DMS53 (cell line): ENCODE measurements around the gene TSPAN9.

Experiments
- DNase-seq: peaks from one replicate; lab custom pipeline; 2025; lab: John Stamatoyannopoulos, UW

The TSPAN9 gene

DNA sequence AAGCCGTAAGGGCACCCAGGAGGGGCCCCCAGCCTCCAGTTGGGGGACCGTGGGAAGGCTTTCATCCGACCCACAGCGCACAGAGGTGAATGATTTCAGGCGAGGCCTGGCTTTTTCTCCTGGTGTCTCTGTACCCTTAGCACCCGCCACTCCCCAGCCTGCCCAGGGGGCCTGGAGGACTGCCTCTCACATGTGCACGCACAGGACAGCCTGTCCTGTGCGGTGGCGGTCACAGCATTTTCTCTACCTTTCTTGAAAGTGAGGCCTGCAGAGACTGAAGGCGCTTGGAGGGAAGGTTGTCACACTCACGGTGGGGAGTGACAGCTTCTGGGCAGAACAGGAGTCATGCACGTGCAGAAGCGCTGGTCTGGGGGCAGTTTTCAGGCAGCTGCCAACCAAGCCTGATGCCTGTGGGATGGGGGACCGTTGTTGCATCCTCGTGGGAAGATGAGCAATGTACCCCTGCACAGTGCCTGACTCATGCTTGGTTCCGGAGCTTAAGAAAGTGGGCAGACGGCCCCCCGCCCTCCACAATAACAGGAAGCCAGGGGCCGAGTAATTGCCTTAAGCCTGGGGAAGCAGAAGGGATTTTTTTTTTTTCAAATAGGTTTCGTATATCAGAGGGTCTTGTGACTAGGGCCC, 148.1 kb downstream of the TSPAN9 start:
- no peak for DNase-seq

DNA sequence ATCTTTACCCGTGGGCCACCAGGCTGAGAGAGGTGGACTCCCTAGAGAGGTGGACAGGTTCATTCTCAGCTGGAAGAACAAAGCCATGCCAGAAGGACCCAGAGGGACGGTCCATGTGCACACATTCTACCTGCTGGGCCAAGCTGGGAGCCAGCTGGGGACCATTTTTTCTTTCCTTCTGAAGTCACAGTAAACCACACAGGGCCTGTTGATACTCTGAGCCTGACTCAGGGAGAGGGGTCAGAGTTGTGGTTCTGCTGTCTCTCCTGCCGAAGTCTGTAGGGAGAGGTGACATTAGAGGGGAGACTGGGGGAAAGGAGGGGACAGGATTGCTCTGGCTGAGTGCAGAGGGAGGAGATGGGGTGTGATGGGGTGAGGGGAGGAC, 148.6 kb downstream of the TSPAN9 start:
- no peak for DNase-seq

DNA sequence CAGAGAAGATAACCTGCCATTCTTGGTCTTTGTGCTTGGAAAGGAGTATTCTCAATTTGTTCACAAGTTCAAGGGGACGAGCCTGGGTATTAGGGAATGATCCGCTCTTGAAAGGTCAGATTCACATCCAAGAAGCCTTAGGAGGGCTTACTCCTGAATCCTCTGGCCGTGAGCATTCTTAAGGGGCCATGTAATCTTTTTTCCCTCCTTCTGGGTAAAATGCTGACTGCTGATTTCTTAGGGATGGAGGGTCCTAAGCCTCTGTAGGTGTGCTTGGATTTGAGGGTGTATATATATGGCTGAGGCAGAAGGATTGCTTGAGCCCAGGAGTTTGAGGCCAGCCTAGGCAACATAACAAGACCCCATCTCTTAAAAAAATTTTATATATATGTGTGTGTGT, 149.1 kb downstream of the TSPAN9 start:
- no peak for DNase-seq

DNA sequence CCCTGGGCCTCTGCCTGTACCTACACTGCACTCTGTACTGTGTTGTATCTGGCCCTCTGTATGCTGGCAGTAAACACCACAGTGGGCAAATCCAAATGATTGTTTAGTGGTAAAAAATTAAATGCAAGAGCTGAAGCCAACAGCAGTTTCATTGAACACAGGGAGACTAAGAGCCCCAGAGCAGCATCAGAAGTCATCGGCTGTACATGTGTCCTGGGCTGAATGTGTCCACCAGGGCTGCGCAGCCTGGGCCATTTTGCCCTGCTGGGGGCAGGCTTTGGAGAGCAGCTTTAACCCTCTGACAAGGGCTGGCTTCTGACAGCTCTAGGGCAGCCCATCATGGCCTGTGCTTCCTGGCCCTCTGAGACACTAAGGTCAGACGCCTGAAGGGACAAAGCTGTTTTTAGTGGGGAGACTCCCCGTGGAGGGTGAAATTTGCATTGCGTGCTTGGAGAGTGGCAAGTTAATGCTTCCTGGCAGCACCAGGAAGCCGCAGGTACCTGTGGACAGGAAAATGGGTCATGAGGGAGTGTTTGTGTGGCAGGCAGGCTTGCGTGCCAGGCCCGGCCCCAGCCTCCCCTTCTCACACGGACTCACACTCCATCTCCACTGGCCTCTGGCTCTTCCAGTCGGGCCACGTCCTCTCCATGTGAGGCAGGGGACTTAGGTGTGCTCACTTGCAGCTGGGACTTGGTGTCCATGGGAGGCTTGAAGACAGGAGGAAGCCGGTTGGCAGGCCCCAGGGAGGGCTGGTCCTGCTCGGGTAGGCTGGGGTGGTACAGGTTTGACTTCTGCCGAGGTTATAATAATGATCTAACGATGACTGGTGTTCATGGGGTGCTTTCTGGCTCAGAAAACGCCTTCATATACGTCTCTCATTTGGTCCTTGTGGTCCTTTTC, 150.1 kb downstream of the TSPAN9 start:
- no peak for DNase-seq

DNA sequence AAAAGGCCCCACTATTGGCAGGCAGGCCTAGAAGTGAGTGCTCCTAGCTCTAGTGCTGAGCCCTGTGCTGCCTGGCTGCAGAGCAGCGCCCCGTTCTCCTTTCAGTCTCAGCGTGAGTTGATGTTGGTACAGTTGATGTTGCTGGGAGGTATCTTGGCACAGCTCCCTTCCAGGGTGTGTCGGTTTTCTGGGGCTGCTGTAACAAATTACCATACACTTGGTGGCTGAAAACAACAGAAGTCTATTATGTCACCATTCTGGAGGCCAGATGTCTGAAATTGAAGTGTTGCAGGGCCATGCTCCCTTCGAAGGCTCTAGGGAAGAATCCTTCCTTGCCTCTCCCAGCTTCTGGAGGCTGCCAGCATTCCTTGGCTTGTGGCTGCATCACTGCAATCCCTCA, 151.4 kb downstream of the TSPAN9 start:
- no peak for DNase-seq

DNA sequence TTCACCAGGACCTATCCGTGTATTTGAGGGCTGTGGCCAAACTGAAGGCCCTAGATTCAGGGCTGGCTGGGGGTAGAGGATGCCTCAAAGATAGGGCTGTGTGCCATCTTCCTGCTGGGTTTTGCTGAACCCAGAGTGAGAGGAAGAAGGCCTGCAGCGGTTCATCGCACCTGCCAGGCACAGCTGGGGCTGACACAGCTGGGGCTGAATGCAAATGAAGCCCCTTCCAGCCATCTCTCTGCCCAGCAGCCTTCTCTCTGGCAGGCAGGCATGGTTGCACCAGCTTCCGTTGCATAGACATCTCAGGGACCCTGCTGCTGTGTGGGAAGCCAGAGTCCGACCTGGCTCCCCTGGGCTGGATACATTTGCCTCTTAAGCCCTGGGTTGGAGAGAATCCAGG, 152.4 kb downstream of the TSPAN9 start:
- DNase-seq: no peak

DNA sequence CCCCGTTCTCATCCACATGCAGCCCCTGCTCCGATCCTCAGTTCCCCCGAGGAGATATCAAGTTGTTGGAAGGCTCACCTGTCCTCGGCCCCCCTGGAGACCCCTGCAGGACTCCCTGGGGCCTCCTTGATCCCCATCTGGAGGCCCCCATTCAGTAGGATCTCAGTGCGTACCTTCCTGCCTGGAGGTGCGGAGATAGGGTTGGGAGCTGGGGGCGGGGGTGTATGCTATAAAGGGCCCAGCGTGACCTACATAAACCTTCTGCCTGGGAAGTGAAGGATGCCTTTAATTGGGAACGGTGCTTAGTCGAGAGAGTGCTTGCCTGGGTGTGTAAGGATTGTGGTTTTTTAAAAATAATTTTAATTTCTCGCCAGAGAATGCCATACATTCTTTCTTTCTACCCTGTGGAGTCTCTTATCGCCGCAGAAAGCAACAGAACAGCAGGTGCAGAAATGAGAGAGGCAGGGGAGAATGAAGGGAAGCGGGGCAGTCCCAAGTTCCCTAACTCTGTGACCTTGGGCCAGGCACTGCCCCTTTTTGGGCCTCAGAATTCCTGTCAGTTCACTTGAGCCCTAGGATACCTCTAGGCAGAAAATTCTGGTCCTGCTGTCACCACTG, 153.7 kb downstream of the TSPAN9 start:
- DNase-seq: no peak

DNA sequence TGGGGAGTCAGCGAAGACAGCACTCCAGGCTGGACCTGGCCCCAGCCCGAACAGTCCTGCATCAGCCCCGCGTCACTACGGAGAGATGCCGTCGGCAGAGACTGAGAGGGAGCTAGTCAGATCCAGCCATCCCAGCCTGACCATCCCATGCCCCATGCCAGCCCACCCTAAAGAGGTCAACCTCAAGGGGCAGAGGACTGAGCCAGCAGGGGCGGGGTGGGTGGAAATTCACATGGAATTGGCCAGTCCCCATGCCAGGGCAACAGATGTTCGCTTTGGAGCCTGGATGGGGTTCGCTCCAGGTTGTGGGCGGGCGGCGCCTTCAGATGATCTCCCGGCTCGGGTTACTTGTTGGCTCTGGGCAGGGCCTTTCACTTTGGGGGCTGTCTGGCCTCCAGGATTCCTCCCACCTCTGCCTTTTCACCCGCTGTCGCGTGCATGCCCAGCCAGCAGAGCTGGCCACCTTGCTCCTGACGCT, 154.3 kb downstream of the TSPAN9 start:
- DNase-seq: no peak

DNA sequence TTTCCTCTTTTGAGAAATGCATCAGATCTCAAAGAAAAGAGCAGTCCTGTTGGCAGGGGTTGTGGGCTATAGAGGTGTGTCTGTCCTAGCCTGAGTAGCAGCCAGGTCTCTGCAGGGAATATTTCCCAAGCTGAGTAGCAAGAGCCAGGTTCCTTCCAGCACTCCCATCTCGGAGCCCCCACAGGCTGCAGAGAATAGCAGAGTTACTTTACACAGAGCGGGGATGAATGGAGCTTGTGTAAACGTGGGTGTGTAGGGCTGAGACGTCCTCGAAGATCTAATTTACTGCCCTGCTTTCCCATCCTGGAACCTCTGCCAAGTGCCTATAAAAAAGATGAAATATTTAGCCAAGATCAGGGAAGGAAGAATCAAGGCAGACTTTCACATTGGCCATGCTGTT, 156.6 kb downstream of the TSPAN9 start:
- no peak for DNase-seq

DNA sequence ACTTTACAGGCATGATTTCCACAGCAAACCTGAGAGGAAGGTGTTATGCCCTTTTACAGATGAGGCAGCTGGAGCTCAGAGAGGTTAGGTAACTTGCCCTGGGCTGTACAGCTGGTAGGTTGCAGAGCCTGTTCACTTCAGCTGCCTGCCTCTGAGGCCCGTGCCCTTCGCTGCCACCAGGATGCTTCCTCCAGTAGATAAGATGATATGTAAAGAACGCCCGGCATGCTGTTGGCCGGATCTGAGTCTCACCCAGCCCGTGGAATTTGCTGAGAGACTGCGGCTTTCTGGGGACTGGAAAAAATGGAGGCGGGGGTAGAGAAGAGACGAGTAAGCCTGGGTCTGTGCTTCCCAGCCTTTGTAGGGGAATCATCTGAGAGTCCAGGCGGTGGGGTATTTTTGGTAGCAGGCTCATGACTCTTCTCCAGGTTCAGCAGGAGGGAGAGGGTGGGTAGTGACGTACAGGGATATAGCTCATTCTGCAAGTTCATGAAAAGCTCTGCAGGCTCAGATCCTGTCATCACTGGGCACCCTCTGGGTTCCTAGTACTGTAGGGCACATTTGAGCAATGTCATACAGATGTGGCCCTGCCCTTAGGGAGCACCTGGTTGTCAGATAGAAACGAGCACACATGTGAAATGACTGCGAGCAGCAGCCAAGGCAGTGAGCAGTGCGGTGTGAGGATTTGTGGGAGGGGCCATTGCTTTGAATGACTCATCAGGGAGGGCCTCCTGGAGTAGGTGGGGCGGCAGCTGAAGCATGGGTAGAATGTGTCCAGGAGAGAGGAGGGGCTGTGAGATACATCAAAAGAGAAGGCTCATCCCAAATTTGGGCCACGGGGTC, 159.4 kb downstream of the TSPAN9 start:
- peak; percentile 72 for DNase-seq

DNA sequence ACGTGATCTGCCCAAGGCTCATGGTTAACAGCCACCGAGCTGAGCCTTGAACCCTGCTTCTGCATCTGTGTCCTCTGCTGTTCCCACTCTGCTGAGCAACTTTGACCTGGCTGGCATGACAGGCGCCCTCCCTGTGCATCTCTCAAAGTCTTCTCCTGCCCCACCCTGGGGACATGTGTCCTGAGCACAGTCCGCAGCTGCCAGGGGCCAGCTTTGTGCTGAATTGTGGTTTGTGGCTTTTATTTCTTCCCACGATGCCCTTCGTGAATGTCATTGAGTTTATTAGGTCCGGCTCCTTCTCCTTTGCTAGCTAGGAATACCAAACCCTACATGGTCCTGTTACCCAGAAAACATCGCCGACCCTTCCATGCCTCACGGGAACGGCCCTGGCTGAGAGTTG, 161.0 kb downstream of the TSPAN9 start:
- no peak for DNase-seq

DNA sequence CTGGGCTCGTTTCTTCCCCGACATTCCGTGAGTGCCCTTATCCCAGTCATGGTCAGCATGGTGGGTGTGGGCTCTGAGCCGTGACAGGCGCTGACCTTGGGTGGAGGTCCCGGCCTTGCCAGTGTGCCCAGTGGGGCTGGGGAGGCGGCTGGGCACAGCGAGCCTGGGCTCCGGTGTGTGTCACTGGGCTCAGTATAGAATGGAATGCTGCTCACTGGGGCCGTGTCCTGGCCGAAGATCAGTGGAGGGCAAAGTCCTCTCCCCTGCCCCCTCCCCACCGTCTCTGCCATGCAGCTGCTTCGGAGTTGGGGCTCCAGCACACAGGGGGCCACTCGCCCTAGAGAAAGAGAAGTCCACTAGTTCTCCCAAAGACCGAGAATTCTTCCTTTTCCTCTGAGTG, 164.4 kb downstream of the TSPAN9 start:
- DNase-seq: no peak

DNA sequence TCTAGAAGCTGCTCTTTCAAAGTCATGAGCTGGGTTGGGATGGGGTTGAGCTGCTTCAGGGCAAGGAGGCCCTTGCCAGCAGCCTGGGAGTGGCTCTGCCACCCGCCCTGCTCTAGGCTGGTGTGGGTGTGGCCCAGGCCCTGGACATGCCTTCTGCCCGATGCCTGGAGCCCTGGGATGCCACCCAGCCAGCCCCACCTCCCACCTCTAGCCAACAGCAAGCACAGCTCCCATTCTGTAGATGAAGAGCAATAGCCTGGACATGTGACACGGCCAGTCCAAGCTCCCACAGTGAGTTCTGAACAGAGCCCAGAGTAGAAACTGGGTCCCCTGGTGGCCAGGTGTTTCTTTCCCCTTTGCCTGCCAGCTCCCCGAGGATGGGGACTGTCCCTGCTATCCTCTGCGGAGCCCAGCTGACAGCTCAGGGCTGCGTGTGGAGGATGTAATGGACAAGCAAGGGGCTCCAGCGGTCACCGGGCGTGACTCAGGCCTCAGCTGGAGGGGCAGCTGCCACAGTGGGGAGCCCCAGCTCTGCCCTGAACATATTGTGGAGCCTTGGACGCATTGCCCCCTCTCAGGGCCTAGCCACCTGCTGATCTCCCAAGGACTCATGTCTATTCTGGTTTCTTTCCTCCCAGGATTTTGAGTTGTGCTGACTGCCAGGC, 165.2 kb downstream of the TSPAN9 start:
- DNase-seq: no peak

DNA sequence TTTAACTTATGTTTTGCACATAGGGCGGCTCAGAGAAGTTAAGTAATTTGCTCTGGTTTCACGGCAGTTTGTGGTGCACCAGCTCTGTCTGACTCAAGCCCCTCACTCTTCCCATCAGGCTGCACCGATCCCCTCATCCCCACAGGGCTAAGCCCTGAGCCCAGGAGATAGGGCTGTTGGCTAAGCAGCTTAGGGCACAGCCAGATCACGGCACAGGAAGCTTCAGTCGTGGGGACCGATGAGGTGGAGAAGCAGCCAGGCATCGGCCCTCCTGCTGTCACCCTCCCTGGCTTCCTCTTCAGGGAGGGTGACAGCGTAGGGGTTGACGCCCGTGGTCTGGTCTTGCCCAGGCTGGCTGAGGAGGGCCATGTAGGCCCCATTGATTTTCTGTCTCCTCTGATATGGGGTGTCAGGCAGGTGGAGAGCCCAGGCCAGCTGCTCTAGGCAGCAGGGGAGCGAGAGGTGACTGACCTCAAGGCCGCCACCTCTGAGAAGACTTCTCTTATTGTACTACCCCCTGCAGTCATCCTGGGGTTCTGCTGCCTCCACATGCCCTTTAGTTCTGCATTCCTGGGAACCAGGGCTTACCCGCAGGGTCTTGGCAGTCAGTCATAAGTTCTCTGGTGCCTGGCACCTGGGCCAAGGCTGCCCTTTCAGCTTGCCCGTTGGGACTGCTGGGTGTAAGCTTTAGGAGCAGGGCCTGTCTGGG, 166.4 kb downstream of the TSPAN9 start:
- DNase-seq: no peak

DNA sequence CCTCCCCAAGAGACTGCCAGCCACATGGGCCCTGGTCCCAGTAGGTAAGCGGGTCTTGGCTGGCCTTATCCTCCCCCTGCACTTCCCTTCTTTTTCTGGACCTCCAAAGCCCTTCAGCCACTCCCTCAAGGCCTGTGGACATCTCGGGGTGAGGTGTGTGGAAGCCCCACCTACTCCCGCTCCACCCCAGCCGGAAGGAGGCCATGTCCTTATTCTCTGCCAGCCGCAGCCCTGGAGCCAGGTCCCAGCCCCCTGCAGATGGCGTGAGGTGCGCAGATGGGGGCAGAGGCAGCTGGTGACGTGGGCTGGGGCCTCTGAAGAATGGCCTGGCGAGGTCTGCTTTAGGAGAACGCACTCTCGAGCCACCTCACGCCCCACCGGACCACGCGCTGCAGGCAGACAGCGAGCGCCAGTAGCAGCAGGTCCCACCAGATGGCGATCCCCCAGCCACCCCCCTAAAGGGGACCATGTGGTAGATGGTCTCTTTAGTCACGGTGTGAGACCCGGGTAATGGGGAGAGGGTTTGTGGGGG, 167.1 kb downstream of the TSPAN9 start:
- DNase-seq: no peak

DNA sequence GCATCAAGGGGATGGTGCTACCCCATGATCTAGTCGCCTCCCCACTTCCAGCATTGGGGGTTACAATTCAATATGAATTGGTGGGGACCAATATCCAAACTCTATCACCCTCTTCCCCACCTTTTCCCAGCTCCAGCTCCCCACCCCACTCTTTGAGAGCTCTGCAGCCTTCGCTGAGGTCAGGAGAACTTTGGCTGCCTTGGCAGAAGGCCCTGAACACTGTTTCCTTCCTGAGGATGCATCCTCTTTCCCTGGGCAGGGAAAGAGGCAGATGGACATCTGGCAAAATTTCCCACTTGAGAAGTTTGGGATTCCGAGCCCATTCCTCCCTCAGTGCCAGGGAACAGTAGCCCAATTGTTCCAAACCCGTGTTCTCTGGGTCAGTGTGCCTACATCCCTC, 169.1 kb downstream of the TSPAN9 start:
- no peak for DNase-seq

DNA sequence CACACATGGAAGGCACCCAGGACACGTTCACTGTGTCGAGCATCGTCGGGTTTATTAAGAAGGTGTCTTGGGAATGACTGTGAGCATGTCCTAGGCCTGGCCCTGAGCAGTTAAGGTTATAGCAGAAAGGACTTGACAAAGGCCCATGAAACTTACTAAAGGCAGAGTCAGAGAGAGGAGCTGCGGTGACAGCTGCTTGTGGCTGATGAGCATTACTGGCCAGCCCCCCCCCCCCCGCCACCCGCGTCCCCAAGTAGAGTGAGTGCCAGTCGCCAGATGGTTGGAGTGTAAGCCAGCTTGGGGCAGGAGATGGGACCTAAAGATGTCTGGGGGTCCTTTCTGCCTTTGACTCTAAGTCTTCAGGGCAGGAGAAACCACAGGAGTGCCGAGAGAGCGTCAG, 169.9 kb downstream of the TSPAN9 start:
- DNase-seq: no peak

DNA sequence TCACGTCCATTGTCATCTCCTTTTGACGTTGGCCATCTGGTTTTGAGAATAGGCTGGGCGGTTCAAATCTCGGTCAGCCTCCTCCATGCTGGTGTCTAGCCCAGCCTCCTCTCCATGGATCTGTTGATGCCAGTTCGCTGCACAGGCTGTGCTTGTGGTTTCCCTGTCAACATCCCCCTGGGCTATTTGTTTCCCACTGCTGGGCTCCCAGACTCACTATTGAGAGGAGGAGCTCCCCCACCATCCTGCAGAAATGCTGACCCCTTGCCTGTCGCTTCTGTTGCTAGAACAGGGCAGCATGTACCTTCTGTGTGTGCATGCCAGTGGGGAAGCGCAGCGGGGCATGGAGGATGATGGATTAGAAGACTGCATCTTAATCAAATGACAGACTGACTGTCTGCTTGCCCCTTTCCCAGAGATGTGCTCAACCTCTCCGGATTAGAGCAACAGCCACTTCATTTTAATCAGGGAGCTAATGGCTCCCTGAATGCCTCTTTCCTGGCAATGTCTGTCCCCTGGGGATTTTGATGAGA, 170.5 kb downstream of the TSPAN9 start:
- DNase-seq: no peak

DNA sequence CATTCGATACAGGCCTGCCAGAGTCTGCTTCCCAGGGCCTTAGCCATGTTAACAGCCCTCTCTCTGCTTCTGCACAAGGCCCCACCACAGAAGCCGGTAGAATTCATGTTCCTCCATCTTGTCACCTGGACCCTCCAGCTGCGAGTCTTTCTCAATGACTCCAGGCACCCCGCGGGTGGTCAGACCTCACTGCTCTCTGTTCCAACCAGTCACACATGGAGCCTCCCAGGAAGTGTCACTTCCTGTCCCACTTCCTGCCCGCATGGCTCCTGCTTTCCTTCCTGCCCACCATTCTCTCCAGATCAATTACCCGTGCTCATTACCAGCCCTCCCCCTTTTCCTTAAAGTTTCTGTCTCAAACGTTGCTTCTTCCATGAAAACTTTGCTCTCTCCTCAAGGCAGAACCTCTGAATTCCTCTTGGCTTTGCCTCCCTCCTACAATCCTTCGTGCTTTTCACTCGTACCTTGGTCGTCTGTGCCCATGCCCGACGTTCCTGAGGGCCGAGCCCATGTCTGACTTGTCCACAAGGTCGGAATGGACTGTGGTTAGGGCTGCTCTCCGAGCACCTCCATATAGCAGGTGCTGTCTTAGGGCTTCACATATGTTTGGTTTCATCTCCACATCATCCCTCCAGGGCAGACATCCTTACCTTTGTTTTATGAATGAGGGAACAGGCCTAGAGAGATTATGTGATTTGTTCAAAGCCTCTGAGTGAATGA, 172.1 kb downstream of the TSPAN9 start:
- no peak for DNase-seq

DNA sequence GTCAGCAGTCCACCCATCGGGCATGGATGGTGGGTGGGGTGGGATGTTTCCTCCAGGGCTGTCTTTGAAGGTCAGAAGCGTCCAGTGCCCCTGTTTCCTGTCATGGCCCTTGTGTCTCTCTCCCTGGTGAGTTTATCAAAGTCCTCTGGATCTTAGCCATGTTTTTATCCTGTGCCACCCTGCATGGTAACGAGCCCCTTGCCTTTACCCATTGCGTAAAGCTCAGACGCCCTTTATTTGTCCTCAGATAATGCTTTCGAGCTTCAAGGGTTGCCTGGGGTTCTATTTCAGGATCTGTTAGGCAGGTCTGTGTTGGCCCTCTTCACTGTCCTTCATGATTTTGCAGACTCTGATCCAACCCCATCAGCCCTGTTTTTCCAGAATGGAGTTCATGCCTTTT, 172.9 kb downstream of the TSPAN9 start:
- no peak for DNase-seq
